IPS DF 19.7 (cell line): ENCODE results near the gene MAPKAPK3.
"Not testable (repeated sequence)": the region's sequence is repeated elsewhere in the genome, so short reads cannot be mapped to it uniquely, and the experiment has no call there.

Experiments used
- DNase-seq: peaks from one replicate; pipeline ENCODE4 v3.0.0-alpha.2; 2013; ENCODE audit warnings: low read depth, low spot score

MAPKAPK3 gene

GRCh38 chr3:50687916-50688315, 71.0 kb downstream of the MAPKAPK3 start:
- DNase-seq: no peak

GRCh38 chr3:50688602-50689001, 71.7 kb downstream of the MAPKAPK3 start:
- not testable (repeated sequence) for DNase-seq

DNA sequence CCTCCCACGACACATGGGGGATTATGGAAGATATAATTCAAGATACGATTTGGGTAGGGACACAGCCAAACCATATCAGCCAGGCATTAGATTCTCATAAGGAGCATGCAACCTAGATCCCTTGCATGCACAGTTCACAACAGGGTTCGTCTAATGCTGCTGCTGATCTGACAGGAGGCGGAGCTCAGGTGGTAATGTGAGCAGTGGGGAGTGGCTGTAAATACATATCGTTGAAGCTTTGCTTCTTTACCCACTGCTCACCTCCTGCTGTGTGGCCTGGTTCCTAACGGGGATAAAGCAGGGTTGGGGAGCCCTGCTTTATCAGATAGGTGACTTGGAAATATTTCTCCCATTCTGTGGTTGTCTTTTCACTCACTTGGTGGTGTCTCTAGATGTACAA, 72.6 kb downstream of the MAPKAPK3 start:
- DNase-seq: no peak

DNA sequence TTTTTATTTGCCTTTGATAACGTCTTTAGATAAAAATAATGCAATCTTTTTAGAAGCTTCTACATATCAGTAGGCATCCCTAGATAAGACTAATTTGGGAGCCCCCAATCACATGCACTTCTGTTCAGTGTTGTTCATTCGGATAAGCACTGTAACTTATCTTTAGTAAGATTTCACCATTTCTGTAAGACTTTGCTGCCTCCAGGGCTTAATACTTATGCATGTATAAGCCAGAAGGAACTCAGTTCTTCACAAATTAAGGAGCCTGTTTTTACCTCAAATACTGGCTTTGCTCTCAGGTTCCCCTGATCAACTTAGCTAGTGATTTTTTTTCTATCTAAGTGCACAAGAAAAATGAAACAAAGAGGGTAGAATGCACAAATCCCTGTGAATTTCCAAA, 78.1 kb downstream of the MAPKAPK3 start:
- no peak for DNase-seq

DNA sequence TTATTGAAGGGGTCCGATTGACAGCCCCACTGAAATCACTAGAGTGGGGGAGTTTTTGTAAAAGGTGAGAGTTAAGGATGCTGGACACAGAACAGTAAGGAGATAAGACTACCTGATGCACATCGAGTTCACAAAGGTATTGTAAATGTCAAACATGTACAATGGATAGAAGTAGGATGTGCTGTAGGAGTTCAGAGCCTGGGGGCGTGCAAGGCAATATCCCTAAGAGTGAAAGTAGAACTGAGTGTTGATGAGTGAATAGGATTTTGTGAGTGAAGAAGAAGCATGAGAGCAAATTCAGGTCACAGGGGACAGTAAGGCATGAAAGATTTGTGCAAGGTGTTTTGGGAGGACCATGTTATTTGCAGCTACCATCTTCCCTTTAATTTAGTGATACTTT, 79.3 kb downstream of the MAPKAPK3 start:
- no peak for DNase-seq

DNA sequence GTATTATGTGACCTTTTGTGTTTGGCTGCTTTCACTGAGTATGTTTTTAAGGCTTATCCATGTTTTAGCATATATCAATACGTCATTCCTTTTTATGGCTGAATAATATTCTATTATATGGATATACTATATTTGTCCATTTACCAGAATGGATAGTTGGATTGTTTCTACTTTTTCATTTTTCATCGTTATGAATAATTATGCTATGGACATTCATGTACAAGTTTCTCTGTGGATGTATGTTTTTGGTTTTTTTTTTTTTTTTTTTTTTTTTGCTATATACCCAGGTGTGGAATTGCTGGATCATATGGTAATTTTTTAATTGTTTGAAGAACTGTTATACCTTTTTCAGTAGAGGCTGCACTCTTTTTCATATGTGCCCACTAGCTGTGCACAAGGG, 81.3 kb downstream of the MAPKAPK3 start:
- DNase-seq: no peak
